DOHH2 (cell line): Measurements from ENCODE around the gene CCDC88C.
"Not testable (repeated sequence)": the region's sequence is repeated elsewhere in the genome, so short reads cannot be mapped to it uniquely, and the experiment has no call there.

Experiments
- H3F3A ChIP-seq: fragments of 200-600 bp; sonication (generic), shearing (Covaris generic); 2 replicates; pipeline ENCODE4 v1.6.0; 2016; ENCODE audit warnings: antibody characterized with exemption, mild to moderate bottlenecking; ENCODE audit not compliant: control insufficient read depth, insufficient read depth
- H3K27ac ChIP-seq: fragments of 200-600 bp; sonication (generic); 2 replicates; pipeline ENCODE4 v1.5.1; 2014; ENCODE audit warnings: low read depth, mild to moderate bottlenecking, low read length, moderate library complexity
- H3K27me3 ChIP-seq: fragments of 200-600 bp; sonication (generic); 2 replicates; pipeline ENCODE4 v1.6.1; 2014; ENCODE audit warnings: mild to moderate bottlenecking, low read length, mixed read lengths; ENCODE audit not compliant: control insufficient read depth
- H3K36me3 ChIP-seq: fragments of 200-600 bp; sonication (generic); 2 replicates; pipeline ENCODE4 v1.6.1; 2014; ENCODE audit warnings: mild to moderate bottlenecking, low read length, moderate library complexity, mixed read lengths; ENCODE audit not compliant: control insufficient read depth
- H3K4me1 ChIP-seq: fragments of 200-600 bp; sonication (generic); 2 replicates; pipeline ENCODE4 v1.6.1; 2014; ENCODE audit warnings: mild to moderate bottlenecking, low read length, mixed read lengths; ENCODE audit not compliant: control insufficient read depth
- H3K4me2 ChIP-seq: fragments of 200-600 bp; sonication (generic); 2 replicates; pipeline ENCODE4 v1.6.0; 2014; ENCODE audit warnings: mild to moderate bottlenecking, low read length, moderate library complexity
- H3K4me3 ChIP-seq: fragments of 200-600 bp; sonication (generic); 2 replicates; pipeline ENCODE4 v1.5.1; 2014; ENCODE audit warnings: mild to moderate bottlenecking, low read length, mixed read lengths
- H3K79me2 ChIP-seq: fragments of 200-600 bp; sonication (generic); 2 replicates; pipeline ENCODE4 v1.6.1; 2014; ENCODE audit warnings: mild to moderate bottlenecking, low read length, mixed read lengths; ENCODE audit not compliant: control insufficient read depth
- H3K9me2 ChIP-seq: fragments of 200-600 bp; sonication (generic); replicated peaks from 2 replicates; pipeline ENCODE4 v1.6.1; 2014; ENCODE audit warnings: mild to moderate bottlenecking, low read length, mixed read lengths; ENCODE audit not compliant: control insufficient read depth
- H3K9me3 ChIP-seq: fragments of 200-600 bp; sonication (generic); 2 replicates; pipeline ENCODE4 v1.6.1; 2014; ENCODE audit warnings: antibody characterized with exemption, low read length, mixed read lengths; ENCODE audit not compliant: control insufficient read depth, insufficient read depth
- H4K20me1 ChIP-seq: fragments of 200-600 bp; sonication (generic); 2 replicates; pipeline ENCODE4 v1.6.0; 2014; ENCODE audit warnings: low read depth, mild to moderate bottlenecking, antibody characterized with exemption, low read length, moderate library complexity; ENCODE audit not compliant: control insufficient read depth, insufficient read depth
- EZH2phosphoT487 ChIP-seq: fragments of 200-600 bp; sonication (generic); IDR thresholded peaks from 2 replicates; pipeline ENCODE4 v1.6.1; 2017; ENCODE audit warnings: borderline replicate concordance, mild to moderate bottlenecking, antibody characterized with exemption, low read length, moderate library complexity, mixed read lengths
- TF ChIP-seq, protein P1 (sequence below): fragments of 200-600 bp; sonication (generic); IDR thresholded peaks from one replicate; pipeline ENCODE4 v1.5.1; 2014; ENCODE audit warnings: antibody characterized with exemption, mild to moderate bottlenecking, low read depth, low read length; ENCODE audit not compliant: poor library complexity, severe bottlenecking

CCDC88C gene

DNA sequence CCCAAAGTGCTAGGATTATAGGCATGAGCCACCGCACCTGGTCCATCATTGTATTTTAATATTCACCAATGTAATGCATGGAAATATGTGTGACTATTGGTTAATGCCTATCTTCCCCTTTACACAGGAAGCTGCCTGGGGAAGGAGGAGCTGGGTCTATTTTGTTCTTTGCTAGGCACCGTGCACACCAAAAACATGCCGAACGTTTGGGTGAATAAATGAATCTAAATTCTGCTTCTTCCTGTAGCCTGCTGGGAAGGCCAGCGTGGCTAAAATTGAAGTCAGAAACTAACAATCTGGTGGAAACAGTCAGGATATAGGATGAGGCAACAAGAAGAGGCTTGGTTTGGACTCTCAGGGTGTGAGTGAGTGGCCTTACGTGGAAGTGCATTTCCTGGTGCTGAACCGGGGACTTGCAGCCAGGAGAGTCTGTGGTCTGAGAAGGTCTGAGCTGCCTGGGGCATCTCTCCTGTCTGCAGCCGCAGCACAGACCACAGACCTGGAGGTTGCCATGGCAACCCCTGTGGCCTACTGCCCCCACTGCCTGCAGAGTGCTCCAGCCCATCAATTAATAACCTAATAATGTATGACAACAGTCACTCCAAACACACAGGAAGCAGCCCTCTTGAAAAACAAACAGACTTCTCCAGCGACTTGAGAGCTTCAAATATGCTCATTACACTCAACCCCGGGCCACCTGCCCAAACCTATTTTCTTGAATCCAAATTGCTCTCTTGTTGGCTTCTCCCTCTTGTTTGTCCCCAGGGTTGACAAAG, 167.6 kb downstream of the CCDC88C start:
- TF ChIP-seq EZH2phosphoT487, result no peak
- TF ChIP-seq, protein P1, sequence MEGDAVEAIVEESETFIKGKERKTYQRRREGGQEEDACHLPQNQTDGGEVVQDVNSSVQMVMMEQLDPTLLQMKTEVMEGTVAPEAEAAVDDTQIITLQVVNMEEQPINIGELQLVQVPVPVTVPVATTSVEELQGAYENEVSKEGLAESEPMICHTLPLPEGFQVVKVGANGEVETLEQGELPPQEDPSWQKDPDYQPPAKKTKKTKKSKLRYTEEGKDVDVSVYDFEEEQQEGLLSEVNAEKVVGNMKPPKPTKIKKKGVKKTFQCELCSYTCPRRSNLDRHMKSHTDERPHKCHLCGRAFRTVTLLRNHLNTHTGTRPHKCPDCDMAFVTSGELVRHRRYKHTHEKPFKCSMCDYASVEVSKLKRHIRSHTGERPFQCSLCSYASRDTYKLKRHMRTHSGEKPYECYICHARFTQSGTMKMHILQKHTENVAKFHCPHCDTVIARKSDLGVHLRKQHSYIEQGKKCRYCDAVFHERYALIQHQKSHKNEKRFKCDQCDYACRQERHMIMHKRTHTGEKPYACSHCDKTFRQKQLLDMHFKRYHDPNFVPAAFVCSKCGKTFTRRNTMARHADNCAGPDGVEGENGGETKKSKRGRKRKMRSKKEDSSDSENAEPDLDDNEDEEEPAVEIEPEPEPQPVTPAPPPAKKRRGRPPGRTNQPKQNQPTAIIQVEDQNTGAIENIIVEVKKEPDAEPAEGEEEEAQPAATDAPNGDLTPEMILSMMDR, result no peak
- Histone ChIP-seq H3K4me3 (peak overlapping the region; percentile 56), H3K4me1 (peaks cover 82% of the 10 kb centered on the region), H3F3A (peaks cover 28% of the 10 kb centered on the region), H3K79me2 (no peaks in the 10 kb centered on the region), H3K27ac (peak overlapping the region; percentile 83), H4K20me1 (no peaks in the 10 kb centered on the region), H3K9me2 (no peaks in the 10 kb centered on the region), H3K36me3 (no peaks in the 10 kb centered on the region), H3K9me3 (no peaks in the 10 kb centered on the region), H3K27me3 (no peaks in the 10 kb centered on the region), H3K4me2 (peak overlapping the region; percentile 70)

DNA sequence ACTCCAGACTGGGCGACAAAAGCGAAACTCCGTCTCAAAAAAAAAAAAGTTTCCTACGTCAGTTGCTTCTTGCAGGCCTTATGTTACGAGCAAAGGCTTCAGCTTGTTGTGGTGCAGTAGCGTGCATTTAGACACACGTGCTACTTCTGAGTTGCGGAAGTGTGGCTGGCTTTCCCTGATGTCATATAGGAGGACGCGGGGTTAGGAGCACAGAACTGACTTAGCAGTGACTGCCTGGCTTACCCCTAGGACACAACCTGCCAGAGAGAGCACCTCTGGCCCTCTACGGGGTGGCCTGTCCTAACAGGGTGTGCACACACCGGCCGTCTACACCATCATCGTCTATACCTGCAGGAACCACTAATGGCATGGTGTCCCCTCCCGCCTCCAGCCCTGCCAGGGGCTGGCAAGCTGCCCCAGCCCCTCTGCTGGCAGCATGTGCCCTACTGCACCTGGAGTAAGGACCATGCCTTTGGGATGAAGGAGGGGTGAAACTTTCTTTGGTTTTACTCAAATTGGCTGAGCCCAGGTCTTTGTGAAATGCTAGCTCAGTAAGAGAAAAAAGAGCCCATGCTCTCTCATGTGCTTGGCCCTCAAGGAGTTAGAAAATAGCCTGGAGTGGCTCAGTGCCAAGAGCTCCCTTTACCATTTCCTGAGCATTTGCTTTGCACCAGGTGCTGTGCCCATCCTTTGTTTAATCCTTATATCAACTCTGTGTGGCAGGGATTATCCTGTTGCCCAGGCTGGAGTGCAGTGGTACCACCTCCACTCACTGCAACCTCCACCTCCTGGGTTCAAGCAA, 171.4 kb downstream of the CCDC88C start:
- H3K27me3 ChIP-seq, result no peaks in the 10 kb centered on the region
- H4K20me1 ChIP-seq, result no peaks in the 10 kb centered on the region
- peaks cover 4% of the 10 kb centered on the region; the same call in 1 of the 2 replicates for H3K79me2 ChIP-seq
- no peak overlapping the region for H3K4me3 ChIP-seq
- no peak overlapping the region for H3K27ac ChIP-seq
- no peak for TF ChIP-seq EZH2phosphoT487
- TF ChIP-seq, protein P1, result no peak
- H3K9me3 ChIP-seq, result no peaks in the 10 kb centered on the region
- H3K36me3 ChIP-seq, result no peaks in the 10 kb centered on the region
- H3F3A ChIP-seq, result peaks cover 37% of the 10 kb centered on the region
- peaks cover 85% of the 10 kb centered on the region for H3K4me1 ChIP-seq
- no peak overlapping the region for H3K4me2 ChIP-seq
- no peaks in the 10 kb centered on the region for H3K9me2 ChIP-seq

DNA sequence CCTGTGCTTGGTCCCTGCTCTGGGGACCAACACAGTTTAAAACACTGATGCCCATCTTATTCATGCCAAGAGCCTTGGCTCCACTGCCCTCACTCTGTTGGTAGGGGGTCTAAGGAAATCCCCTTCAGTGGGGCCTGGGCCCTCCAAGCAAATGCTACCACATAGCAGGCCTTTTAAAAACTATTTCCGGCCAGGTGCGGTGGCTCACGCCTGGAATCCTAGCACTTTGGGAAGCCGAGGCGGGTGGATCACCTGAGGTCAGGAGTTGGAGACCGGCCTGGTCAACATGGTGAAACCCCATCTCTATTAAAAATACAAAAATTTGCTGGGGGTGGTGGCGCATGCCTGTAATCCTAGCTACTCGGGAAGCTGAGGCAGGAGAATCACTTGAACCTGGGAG, 172.0 kb downstream of the CCDC88C start:
- H3K36me3 ChIP-seq, H3K4me3 ChIP-seq, H3K9me3 ChIP-seq, H3K4me2 ChIP-seq, H3K79me2 ChIP-seq, H4K20me1 ChIP-seq, H3K27me3 ChIP-seq, H3K9me2 ChIP-seq, H3K27ac ChIP-seq: not testable (repeated sequence)
- peaks cover 33% of the 10 kb centered on the region for H3F3A ChIP-seq
- H3K4me1 ChIP-seq, result peaks cover 84% of the 10 kb centered on the region

DNA sequence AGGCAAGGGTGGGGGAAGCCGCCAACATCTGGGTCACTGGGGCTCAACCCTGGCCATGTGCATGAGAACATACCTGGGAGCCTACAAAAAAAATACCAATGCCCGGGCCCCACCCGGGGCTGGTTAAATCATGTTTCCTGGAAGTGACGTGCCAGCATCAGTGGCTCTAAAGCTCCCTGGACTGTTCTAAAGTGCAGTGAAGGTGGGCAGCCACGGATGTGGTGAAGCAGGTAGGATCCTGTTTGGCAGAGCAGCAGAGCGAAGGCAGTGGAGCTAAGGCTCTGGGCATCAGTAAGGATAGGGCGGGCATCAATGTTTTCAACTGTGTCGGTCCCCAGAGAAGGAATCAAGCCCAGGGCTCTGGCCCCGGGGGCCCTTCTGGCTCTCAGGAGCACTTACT, 172.6 kb downstream of the CCDC88C start:
- Histone ChIP-seq H3K4me2 (no peak overlapping the region), H3K9me2 (no peaks in the 10 kb centered on the region), H3K27ac (no peak overlapping the region), H3K4me3 (no peak overlapping the region), H3K36me3 (no peaks in the 10 kb centered on the region), H3K9me3 (no peaks in the 10 kb centered on the region), H4K20me1 (no peaks in the 10 kb centered on the region), H3K27me3 (no peaks in the 10 kb centered on the region), H3F3A (peaks cover 30% of the 10 kb centered on the region), H3K4me1 (peaks cover 78% of the 10 kb centered on the region), H3K79me2 (peaks cover 4% of the 10 kb centered on the region; the same call in 1 of the 2 replicates)
- TF ChIP-seq, protein P1, result no peak
- TF ChIP-seq EZH2phosphoT487, result no peak
